Cardiac fibroblast (primary cell): ENCODE results near the gene CDH20.

Experiments used
- DNase-seq, 2 donors: peaks; one replicate each; pipeline versions ENCODE4 v3.0.0 to v3.0.0-alpha.2; 2010; ENCODE audit warnings: low read depth in 2 of 2
- H3K4me3 ChIP-seq, 2 donors: replicated peaks in 1 of 2; 1 replicate in 1 of 2; 2 replicates in 1 of 2; pipeline ENCODE4 v1.5.1; 2011; ENCODE audit warnings: low read depth in 2 of 2, low read length in 2 of 2, mild to moderate bottlenecking in 2 of 2, moderate library complexity in 1 of 2
- TF ChIP-seq, protein P1 (sequence below): IDR thresholded peaks from one replicate; pipeline ENCODE4 v1.5.1; 2011; ENCODE audit warnings: low read depth, mild to moderate bottlenecking, low read length, inconsistent platforms

Gene CDH20

DNA sequence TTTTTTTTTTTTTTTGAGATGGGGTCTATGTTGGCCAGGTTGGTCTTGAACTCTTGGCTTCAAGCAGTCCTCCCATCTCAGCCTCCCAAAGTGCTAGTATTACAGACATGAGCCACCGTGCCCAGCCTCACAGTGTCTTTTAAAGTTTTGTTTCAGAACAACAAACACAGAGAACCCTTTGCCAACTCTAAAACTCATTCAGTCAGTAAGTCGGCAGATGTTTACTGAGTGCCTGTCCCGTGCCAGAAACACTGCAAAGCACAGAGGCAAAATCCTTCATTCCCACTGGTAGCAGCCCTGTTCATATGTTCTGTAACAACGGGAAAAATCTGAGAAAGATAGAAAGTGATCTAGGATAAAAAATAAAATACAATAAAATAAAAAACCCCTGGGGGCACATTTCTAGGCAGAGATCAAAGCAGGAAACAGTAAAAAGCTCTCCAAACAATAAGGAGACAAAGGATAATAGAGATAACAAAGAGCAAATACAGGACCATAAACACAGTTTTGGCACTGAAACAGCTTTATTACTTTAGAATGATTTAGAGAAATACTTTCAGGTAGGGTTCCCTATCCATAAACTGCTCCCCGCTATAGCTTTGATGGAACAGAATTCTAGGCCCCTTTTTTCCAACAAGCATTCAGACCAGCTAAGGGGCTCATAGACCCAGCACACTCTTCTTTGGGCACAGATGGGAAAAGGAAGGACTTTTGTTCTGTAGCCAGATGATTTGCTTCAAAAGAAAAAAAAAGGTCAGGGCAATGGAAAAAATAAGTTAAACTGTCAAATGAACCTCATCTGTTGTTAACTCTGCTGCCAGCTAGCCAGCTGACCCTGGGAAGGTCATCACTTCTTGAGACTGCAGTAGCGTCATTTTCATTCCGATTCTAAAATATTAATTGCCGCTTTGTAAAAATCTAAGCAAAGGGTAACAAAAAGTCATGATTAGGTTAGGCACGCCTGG is 212.3 kb downstream of the CDH20 start:
- DNase-seq = no peak
- TF ChIP-seq, protein P1, sequence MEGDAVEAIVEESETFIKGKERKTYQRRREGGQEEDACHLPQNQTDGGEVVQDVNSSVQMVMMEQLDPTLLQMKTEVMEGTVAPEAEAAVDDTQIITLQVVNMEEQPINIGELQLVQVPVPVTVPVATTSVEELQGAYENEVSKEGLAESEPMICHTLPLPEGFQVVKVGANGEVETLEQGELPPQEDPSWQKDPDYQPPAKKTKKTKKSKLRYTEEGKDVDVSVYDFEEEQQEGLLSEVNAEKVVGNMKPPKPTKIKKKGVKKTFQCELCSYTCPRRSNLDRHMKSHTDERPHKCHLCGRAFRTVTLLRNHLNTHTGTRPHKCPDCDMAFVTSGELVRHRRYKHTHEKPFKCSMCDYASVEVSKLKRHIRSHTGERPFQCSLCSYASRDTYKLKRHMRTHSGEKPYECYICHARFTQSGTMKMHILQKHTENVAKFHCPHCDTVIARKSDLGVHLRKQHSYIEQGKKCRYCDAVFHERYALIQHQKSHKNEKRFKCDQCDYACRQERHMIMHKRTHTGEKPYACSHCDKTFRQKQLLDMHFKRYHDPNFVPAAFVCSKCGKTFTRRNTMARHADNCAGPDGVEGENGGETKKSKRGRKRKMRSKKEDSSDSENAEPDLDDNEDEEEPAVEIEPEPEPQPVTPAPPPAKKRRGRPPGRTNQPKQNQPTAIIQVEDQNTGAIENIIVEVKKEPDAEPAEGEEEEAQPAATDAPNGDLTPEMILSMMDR = no peak
- H3K4me3 ChIP-seq = no peak overlapping the region

DNA sequence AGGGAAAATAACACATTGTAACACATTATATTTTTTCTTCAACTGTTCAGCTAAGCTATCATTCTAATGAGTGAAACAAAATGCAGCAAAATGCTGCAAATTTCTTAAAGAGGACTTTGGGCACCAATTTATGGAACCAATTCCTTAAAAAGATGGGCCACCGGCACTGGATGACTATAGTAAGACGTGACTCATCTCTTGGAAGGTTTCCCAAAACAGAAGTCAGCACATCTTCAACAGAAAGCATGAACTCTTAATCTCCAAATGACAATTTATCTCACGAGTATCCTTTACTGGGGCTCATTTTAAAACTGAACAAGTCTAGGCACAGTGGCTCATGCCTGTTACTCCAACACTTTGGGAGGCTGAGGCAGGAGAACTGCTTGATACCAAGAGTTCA is 213.4 kb downstream of the CDH20 start:
- DNase-seq = peak; percentile 59 to 86
- H3K4me3 ChIP-seq = no peak overlapping the region
- TF ChIP-seq, protein P1 = no peak

DNA sequence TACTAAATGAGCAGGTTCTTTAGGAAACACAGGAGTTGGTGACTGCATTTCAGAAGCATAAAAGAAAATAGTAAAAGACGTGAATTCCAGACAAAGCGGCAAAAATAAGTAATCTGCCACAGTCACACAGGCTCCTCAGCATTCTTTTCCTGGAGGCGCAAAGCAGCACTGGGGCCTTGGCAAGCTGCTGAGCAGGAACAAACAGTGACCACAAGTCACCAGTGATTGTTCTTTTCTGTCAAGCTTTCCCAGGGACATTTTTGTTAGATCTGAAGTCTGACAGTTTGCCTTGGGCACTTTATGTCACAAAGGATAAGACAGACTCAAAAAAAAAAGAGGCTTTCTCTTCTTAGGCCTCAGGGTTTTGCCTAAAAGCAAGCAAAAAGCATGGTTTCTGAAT is 216.2 kb downstream of the CDH20 start:
- H3K4me3 ChIP-seq = no peak overlapping the region
- DNase-seq = no peak
- TF ChIP-seq, protein P1 = no peak

DNA sequence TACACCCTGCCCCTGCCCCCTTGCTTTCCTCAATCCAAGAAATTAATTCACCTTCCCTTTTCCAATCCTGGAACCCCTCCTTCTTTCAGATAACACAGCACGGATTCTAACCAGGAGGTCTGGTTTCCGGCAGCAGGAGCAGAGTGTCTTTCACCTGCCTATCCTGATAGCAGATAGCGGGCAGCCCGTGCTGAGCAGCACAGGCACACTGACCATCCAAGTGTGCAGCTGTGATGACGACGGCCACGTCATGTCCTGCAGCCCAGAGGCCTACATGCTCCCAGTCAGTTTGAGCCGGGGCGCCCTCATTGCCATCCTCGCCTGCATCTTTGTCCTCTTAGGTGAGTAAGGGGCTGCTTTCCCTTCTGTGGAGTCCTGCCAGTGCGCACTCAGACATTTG is 216.7 kb downstream of the CDH20 start:
- DNase-seq = no peak
- TF ChIP-seq, protein P1 = no peak
- no peak overlapping the region for H3K4me3 ChIP-seq

DNA sequence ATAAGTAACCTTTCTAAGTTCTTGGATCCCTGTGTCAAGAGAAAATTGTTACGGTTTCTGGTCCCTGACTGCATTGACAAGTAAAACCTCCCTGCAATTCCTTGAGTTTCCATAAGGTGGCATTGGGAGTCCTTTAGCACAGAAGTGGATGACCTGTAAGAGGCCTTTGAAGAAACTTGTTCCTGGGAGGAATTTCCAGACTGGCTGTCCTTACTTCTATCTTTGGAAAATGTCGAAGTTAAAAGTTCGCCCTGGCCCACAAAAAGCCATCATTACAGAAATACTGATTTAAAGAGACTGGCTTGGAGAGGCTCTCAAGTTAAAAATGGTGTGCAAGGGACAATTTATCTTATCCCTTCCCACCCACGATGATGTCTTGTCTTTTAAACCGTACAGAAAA is 218.4 kb downstream of the CDH20 start:
- DNase-seq = peak; percentile 91 to 93
- TF ChIP-seq, protein P1 = peak; percentile 96

DNA sequence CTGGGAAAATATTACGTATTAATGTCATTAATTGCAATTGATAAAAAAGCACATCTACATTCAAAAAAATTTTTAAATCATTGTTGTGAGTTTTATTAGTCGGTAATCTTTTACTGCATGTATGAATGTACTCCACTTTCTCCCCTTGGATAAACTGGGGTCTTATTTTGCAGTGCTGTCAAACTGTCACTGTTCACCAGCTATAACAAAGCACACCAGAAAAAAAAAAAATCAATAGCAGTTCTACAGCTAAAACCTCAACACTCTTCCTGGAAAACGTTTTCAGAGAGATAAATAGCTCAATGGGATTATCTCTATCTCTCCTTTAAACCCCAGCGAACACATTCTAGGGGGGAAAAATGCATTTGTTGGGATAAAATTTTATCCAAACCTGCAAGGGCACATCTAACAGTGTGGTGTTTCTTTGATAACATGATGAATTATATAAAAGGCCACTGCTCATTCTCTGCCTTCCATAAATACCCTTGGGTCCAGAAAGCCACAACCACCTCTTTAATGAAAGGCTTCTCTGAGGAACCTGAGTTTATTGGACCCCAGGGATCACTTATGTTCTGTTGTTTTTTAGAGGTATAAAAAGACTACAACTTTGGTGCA is 219.9 kb downstream of the CDH20 start:
- no peak overlapping the region for H3K4me3 ChIP-seq
- TF ChIP-seq, protein P1 = no peak
- no peak for DNase-seq

More for the DNA sequence above, 218.4 kb downstream of the CDH20 start:
- no peak overlapping the region for H3K4me3 ChIP-seq
